ENCODE results near the gene MTMR3. TPM values are rescaled to one million over a fixed set of nuclear protein-coding genes. Genes with fewer than 3 reads are reported as not detected.

MTMR3 gene
- polyA plus RNA-seq, 1 of the 3 experiments (the other 2 are of a cell fraction) = 20.4 TPM

DNA sequence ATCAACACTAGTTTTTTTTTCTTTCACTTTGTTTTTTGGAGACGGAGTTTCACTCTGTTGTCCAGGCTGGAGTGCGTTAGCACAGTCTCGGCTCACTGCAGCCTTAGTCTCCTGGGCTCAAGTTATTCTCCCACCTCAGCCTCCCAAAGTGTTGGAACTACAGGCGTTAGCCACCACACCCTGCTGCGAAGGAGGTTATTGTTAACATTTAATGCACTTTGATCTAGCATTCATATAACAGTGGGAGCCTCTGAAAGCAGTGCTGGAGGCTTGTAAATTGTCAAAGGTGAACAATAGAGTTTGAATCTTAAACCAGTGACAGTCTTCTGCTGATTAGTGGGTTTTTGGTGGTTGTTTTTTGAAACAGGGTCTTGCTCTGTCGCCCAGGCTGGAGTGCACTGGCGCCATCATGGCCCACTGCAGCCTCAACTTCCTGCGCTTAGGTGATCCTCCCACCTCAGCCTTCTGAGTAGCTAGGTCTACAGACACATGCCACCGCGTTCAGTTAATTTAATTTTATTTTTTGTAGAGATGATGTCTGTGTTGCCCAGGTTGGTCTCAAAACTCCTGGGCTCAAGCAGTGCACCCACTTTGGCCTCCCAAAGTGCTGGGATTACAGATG is 100.4 kb downstream of the MTMR3 start:
- Histone ChIP-seq H3K9me2 (no peaks in the 10 kb centered on the region), H3K79me2 (ENCODE audit: insufficient read depth) (no peaks in the 10 kb centered on the region), H3K36me3 (replicated peaks in 1 of 2; ENCODE audit: control insufficient read depth in 1 of 2, insufficient read depth in 2 of 2, low read length in 1 of 2) (peaks cover 14 to 21% of the 10 kb centered on the region in 2 experiments), H3K4me3 (ENCODE audit: low read depth in 2 of 2, low read length in 1 of 2) (no peak overlapping the region), H3K27me3 (ENCODE audit: insufficient read depth) (no peaks in the 10 kb centered on the region), H4K20me1 (ENCODE audit: insufficient read depth) (no peaks in the 10 kb centered on the region), H3F3A (replicated peaks; ENCODE audit: insufficient read depth) (no peaks in the 10 kb centered on the region), H3K27ac (ENCODE audit: low read depth in 2 of 2, low read length in 1 of 2) (no peak overlapping the region), H3K9ac (no peak overlapping the region), H2AFZ (ENCODE audit: low read depth) (no peak overlapping the region), H3K4me1 (ENCODE audit: control insufficient read depth in 1 of 2, insufficient read depth in 2 of 2, low read depth in 1 of 2, low read length in 1 of 2) (peaks cover 0 to 8% of the 10 kb centered on the region in 2 experiments; a peak in 2 of 4 replicates), H3K9me3 (no peaks in the 10 kb centered on the region), H3K4me2 (no peak overlapping the region)
- POLR2A ChIA-PET = no interaction called here
- WGBS (ENCODE audit: low lambda C conversion rate) = 96% methylated on average over 10 of the region's 10 CpGs
- TF ChIP-seq, protein P1, sequence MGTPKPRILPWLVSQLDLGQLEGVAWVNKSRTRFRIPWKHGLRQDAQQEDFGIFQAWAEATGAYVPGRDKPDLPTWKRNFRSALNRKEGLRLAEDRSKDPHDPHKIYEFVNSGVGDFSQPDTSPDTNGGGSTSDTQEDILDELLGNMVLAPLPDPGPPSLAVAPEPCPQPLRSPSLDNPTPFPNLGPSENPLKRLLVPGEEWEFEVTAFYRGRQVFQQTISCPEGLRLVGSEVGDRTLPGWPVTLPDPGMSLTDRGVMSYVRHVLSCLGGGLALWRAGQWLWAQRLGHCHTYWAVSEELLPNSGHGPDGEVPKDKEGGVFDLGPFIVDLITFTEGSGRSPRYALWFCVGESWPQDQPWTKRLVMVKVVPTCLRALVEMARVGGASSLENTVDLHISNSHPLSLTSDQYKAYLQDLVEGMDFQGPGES (IDR thresholded peaks at IDR 0.05; ENCODE audit: low read depth, low read length) = no peak
- no peak for TF ChIP-seq FOSL2 (IDR thresholded peaks at IDR 0.05; ENCODE audit: borderline replicate concordance, low read depth)
- TF ChIP-seq EP300 (IDR thresholded peaks at IDR 0.05; ENCODE audit: borderline replicate concordance in 1 of 2, low read depth in 1 of 2, low read length in 1 of 2) = no peak
- no peak for TF ChIP-seq CHD2 (IDR thresholded peaks at IDR 0.05; ENCODE audit: low read length, partially characterized antibody)
- TF ChIP-seq RFX5 (IDR thresholded peaks at IDR 0.05; ENCODE audit: low read length) = no peak
- TF ChIP-seq JUND (IDR thresholded peaks at IDR 0.05) = no peak
- TF ChIP-seq, protein P2, sequence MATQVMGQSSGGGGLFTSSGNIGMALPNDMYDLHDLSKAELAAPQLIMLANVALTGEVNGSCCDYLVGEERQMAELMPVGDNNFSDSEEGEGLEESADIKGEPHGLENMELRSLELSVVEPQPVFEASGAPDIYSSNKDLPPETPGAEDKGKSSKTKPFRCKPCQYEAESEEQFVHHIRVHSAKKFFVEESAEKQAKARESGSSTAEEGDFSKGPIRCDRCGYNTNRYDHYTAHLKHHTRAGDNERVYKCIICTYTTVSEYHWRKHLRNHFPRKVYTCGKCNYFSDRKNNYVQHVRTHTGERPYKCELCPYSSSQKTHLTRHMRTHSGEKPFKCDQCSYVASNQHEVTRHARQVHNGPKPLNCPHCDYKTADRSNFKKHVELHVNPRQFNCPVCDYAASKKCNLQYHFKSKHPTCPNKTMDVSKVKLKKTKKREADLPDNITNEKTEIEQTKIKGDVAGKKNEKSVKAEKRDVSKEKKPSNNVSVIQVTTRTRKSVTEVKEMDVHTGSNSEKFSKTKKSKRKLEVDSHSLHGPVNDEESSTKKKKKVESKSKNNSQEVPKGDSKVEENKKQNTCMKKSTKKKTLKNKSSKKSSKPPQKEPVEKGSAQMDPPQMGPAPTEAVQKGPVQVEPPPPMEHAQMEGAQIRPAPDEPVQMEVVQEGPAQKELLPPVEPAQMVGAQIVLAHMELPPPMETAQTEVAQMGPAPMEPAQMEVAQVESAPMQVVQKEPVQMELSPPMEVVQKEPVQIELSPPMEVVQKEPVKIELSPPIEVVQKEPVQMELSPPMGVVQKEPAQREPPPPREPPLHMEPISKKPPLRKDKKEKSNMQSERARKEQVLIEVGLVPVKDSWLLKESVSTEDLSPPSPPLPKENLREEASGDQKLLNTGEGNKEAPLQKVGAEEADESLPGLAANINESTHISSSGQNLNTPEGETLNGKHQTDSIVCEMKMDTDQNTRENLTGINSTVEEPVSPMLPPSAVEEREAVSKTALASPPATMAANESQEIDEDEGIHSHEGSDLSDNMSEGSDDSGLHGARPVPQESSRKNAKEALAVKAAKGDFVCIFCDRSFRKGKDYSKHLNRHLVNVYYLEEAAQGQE (IDR thresholded peaks at IDR 0.05; ENCODE audit: low read depth, low read length) = no peak
- no peak for TF ChIP-seq RCOR1 (IDR thresholded peaks at IDR 0.05; ENCODE audit: low read length)
- TF ChIP-seq MEF2A (IDR thresholded peaks at IDR 0.05; ENCODE audit: borderline replicate concordance, low read depth) = no peak
- TF ChIP-seq RXRA (IDR thresholded peaks at IDR 0.05; ENCODE audit: borderline replicate concordance, low read depth) = no peak
- TF ChIP-seq TEAD4 (IDR thresholded peaks at IDR 0.05; ENCODE audit: borderline replicate concordance, insufficient read depth) = no peak
- TF ChIP-seq SMC3 (IDR thresholded peaks at IDR 0.05; ENCODE audit: low read depth, low read length) = no peak
- no peak for TF ChIP-seq POLR2AphosphoS5 (IDR thresholded peaks at IDR 0.05; ENCODE audit: low read depth, low read length)
- DNase-seq = no peak
- CTCF ChIA-PET = interaction anchor here (6.4 kb wide), 1 partner anchor 22 kb away, joined by 33 read pairs; no protein-coding TSS in a partner anchor
